IPS-20b (cell line): Measurements from ENCODE around the gene OR52K2.

ENCODE experiments used
- H3K27ac ChIP-seq: one replicate; pipeline ENCODE4 v1.5.1; 2013; ENCODE audit warnings: low read length
- H3K27me3 ChIP-seq: 2 replicates; pipeline ENCODE4 v1.6.1; 2013; ENCODE audit warnings: mild to moderate bottlenecking, low read length, inconsistent platforms; ENCODE audit not compliant: insufficient read depth
- H3K36me3 ChIP-seq: 2 replicates; pipeline ENCODE4 v1.6.1; 2013; ENCODE audit warnings: low read depth, mild to moderate bottlenecking, inconsistent platforms, low read length, moderate library complexity; ENCODE audit not compliant: insufficient read depth
- H3K4me1 ChIP-seq: 2 replicates; pipeline ENCODE4 v1.6.1; 2013; ENCODE audit warnings: mild to moderate bottlenecking, control low read depth, inconsistent platforms, low read length, moderate library complexity; ENCODE audit not compliant: insufficient read depth
- H3K4me3 ChIP-seq: 2 replicates; pipeline ENCODE4 v1.5.1; 2013; ENCODE audit warnings: mild to moderate bottlenecking, low read length, inconsistent platforms
- H3K9ac ChIP-seq: 2 replicates; pipeline ENCODE4 v1.6.1; 2013; ENCODE audit warnings: low read depth, mild to moderate bottlenecking, inconsistent platforms, low read length, moderate library complexity
- H3K9me3 ChIP-seq: 2 replicates; pipeline ENCODE4 v1.6.1; 2013; ENCODE audit warnings: mild to moderate bottlenecking, low read depth, low read length, inconsistent platforms; ENCODE audit not compliant: insufficient read depth

Gene OR52K2

GRCh38 chr11:4455419-4455818 lies 6.3 kb downstream of the OR52K2 start:
- Histone ChIP-seq H3K9ac (no peak overlapping the region), H3K4me1 (no peaks in the 10 kb centered on the region), H3K27me3 (no peaks in the 10 kb centered on the region), H3K4me3 (no peak overlapping the region), H3K36me3 (no peaks in the 10 kb centered on the region), H3K27ac (no peak overlapping the region), H3K9me3 (peaks cover 4% of the 10 kb centered on the region; the same call in 1 of the 2 replicates)

DNA sequence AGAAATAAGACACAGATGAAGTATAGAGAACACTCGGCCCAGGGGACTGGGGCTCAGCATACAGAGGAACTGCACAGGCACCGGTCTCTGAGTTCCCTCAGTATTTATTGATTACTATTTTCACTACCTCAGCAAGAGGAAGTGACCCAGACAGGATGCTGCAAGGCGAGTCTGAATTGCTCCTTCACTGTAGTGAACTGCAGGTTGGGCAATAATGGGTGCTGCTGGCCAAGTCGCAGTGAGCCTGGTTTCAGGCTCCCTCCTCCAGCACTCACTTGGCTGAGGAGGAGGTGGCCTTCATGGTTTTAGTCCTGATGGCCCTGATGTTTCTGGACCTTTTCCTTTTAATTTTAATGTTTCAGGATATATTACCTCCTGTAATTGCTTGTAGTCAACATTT lies 10.4 kb downstream of the OR52K2 start:
- H3K9me3 ChIP-seq = peaks cover 24% of the 10 kb centered on the region
- no peaks in the 10 kb centered on the region for H3K27me3 ChIP-seq
- no peaks in the 10 kb centered on the region for H3K36me3 ChIP-seq
- no peak overlapping the region for H3K27ac ChIP-seq
- no peak overlapping the region for H3K4me3 ChIP-seq
- H3K4me1 ChIP-seq = no peaks in the 10 kb centered on the region
- H3K9ac ChIP-seq = no peak overlapping the region

- Histone ChIP-seq H3K9me3 (peaks cover 29% of the 10 kb centered on the region), H3K4me1 (no peaks in the 10 kb centered on the region), H3K36me3 (no peaks in the 10 kb centered on the region), H3K9ac (no peak overlapping the region), H3K27ac (no peak overlapping the region), H3K27me3 (no peaks in the 10 kb centered on the region), H3K4me3 (no peak overlapping the region)
Observed at GRCh38 chr11:4460151-4460550, 11.1 kb downstream of the OR52K2 start.

DNA sequence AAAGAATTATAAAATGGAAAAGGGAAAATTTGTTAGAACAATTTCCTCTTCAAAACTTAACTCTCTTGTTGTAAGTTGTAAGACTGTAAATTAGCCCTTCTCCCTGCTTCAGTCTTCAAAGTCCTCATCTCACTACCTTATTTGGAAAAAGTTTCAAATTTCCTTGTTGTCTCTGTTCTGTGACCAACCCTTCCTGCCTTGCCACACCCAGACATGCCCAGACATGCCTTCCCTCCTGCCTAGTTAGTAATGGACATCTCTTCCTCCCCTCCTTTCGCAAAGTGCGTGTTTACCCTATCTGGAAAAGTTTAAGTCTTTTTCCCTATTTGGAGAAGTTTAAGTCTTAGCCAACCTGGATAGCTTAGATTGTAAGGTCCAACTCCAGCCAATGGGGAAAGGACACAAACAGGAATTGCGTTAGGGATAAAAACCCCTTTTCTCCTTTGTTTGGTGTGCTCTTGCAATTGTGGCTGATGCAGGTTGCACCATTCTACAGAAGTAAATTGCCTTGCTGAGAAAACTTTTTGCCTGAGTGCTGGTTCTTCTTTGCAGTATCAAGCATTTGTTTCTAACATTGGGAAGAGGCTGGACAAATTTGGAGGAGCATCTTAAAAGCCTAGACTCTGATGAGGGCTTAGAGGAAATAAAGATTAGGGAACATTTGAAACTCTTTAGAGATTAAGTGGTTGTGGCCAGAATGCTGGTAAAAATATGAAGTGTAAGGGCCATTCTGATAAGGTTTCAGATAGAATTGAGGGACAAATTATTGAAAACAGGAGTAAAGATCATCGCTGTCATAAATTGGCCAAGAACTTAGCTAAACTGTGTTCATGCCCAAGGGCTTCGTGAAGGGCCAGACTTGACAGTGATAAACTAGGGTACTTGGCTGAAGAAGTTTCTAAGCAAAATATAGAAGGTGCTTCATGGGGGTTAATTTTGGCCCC lies 15.4 kb downstream of the OR52K2 start:
- Histone ChIP-seq H3K9ac (no peak overlapping the region), H3K36me3 (no peaks in the 10 kb centered on the region), H3K4me1 (peaks cover 15% of the 10 kb centered on the region), H3K9me3 (peaks cover 37% of the 10 kb centered on the region), H3K27me3 (no peaks in the 10 kb centered on the region), H3K27ac (no peak overlapping the region), H3K4me3 (no peak overlapping the region)

DNA sequence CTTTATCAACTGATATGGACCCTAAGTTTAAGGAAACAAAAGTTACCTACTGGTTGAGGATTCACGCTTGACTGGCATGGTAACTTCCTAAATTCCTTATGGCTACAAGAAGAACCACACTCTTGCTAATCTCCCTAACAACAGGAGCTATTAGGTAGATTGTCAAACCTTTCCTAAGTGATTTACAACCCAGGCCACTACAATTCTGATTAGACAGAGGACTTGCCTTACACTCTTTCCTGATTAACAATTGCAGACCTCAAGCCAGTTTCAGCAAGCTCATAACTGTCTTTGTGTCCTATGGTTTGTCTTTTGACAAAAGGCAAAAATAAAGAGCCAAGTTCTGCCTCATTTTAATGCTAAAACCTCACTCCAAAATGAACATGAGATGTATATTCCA lies 16.3 kb downstream of the OR52K2 start:
- Histone ChIP-seq H3K4me3 (no peak overlapping the region), H3K36me3 (no peaks in the 10 kb centered on the region), H3K9me3 (peaks cover 37% of the 10 kb centered on the region), H3K27ac (no peak overlapping the region), H3K9ac (no peak overlapping the region), H3K27me3 (no peaks in the 10 kb centered on the region), H3K4me1 (peaks cover 15% of the 10 kb centered on the region)

GRCh38 chr11:4466131-4466870 lies 17.2 kb downstream of the OR52K2 start:
- Histone ChIP-seq H3K4me1 (peaks cover 15% of the 10 kb centered on the region), H3K36me3 (no peaks in the 10 kb centered on the region), H3K9me3 (peaks cover 37% of the 10 kb centered on the region), H3K27ac (no peak overlapping the region), H3K9ac (no peak overlapping the region), H3K27me3 (no peaks in the 10 kb centered on the region), H3K4me3 (no peak overlapping the region)

GRCh38 chr11:4466871-4467442 lies 17.9 kb downstream of the OR52K2 start:
- peaks cover 15% of the 10 kb centered on the region for H3K4me1 ChIP-seq
- peaks cover 37% of the 10 kb centered on the region for H3K9me3 ChIP-seq
- no peak overlapping the region for H3K4me3 ChIP-seq
- no peak overlapping the region for H3K9ac ChIP-seq
- H3K27me3 ChIP-seq = no peaks in the 10 kb centered on the region
- no peaks in the 10 kb centered on the region for H3K36me3 ChIP-seq
- no peak overlapping the region for H3K27ac ChIP-seq

DNA sequence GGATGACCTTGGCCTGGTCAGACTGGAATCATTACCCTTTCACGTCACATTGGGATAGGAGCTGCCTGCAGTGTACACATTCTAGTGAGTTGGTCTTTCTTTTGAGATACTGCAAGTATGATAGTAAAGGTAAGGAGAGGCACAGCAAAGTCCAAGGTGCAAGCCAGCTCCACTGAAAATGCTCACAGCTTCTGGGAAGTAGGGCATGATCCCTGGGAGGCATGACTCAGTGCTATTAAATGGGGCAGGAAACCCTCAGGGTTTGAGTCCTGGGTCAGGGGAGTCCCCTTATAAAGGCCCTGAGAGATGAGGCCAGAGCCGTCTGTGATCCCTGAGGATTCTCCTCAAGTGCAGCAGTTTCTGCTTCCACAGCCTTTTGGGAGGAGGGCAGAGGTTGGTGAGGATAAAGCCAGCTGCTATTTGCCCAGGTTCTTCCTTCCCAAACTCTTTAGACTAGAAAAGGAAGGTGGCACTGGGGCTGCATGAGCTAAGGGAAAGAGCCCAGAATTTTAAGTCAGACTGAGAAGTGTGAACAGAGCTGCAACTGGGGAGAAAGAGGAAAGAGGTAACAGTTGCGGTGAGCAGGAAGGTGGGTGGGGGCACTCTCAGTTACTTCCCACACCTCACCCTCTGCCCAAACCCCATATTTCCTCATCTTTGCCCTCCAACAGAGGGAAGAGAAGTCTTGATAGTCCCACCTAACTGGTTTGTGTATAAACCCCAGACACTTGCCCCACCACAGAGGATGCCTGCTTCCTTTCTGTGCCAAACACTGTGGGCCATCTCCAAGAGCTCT lies 18.9 kb downstream of the OR52K2 start:
- no peaks in the 10 kb centered on the region for H3K27me3 ChIP-seq
- peaks cover 15% of the 10 kb centered on the region for H3K4me1 ChIP-seq
- H3K36me3 ChIP-seq = no peaks in the 10 kb centered on the region
- peaks cover 30% of the 10 kb centered on the region for H3K9me3 ChIP-seq
- no peak overlapping the region for H3K9ac ChIP-seq
- H3K27ac ChIP-seq = no peak overlapping the region
- H3K4me3 ChIP-seq = no peak overlapping the region

DNA sequence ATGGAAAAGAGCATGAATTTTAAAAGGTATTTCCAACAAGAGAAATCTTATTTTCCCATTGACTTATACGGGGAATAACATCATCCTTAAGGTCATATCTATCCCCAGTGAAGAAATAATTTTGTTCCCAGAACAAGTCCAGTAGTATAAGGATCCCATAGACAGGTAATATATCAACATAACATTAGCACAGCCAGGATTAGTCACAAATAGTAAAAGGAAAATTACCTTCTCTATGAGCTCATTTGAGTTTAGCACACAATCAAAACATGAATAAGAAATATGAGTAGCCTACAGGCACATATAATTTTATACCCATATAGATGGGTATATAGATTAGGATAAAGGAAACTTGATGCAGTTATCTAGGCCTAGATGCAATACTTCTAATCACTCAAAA lies 30.5 kb downstream of the OR52K2 start:
- H3K27me3 ChIP-seq = no peaks in the 10 kb centered on the region
- no peak overlapping the region for H3K27ac ChIP-seq
- no peaks in the 10 kb centered on the region for H3K9me3 ChIP-seq
- H3K4me1 ChIP-seq = no peaks in the 10 kb centered on the region
- H3K4me3 ChIP-seq = no peak overlapping the region
- no peak overlapping the region for H3K9ac ChIP-seq
- H3K36me3 ChIP-seq = no peaks in the 10 kb centered on the region

DNA sequence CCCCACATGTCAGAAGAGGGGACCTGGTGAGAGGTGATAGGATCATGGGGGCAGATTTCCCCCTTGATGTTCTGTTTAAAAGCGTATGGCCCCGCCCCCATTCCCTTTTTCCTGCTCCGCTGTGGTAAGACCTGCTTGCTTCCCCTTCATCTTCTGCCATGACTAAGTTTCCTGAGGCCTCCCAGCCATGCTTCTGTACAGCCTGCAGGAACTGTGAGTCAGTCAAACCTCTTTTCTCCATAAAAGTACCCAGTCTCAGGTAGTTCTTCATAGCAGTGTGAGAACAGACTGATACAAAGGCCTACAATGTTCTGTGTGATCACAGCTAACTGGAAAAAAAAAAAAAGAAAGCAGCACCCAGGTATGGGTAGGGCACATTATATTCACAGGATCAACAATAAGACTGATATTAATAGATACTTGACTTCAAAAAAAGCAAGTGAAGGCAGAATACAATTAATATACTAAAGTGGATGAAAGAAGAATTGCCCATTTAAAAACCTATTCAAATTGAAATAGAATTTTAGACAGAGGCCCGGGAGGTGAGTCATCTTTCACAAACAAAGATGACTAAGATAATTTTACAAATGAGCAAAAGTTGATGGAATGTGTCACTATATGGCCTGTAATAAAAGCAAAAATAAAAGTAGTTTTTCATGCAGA lies 31.6 kb downstream of the OR52K2 start:
- Histone ChIP-seq H3K4me1 (no peaks in the 10 kb centered on the region), H3K27me3 (no peaks in the 10 kb centered on the region), H3K9me3 (no peaks in the 10 kb centered on the region), H3K4me3 (no peak overlapping the region), H3K27ac (no peak overlapping the region), H3K9ac (no peak overlapping the region), H3K36me3 (no peaks in the 10 kb centered on the region)

DNA sequence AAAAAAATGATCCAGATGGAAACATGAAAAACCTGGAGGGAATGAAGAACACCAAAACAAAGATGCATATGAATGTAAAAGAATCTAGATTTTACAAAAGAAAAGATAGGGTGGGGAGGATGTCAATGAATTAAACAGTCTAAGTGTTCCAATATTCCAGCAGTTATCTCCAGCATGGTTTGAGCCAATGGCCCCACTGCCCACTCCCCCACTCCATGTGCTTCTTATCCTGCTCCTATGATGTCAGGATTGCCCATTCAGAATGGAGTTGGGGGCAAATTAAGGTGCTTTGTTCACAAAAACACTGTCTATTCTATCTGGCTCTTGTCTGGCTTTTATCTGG lies 32.1 kb downstream of the OR52K2 start:
- Histone ChIP-seq H3K27ac (no peak overlapping the region), H3K9me3 (no peaks in the 10 kb centered on the region), H3K36me3 (no peaks in the 10 kb centered on the region), H3K27me3 (no peaks in the 10 kb centered on the region), H3K4me3 (no peak overlapping the region), H3K4me1 (no peaks in the 10 kb centered on the region), H3K9ac (no peak overlapping the region)
